B cell (primary cell): ENCODE data around the gene HSF4. TPM values are rescaled to one million over a fixed set of nuclear protein-coding genes. Genes with fewer than 3 reads are reported as not detected.

Experiments used
- ATAC-seq: fragments of 200-7000 bp; cut with Tn5 transposase; one replicate; pipeline ENCODE4 v1.10.0; 2021; ENCODE audit warnings: low read depth, mild to moderate bottlenecking, moderate number of reproducible peaks, moderate library complexity
- CTCF ChIA-PET: fragments of 350-600 bp; sonication (Branson Sonifier 250); formaldehyde crosslinking; loops from one replicate; lab custom pipeline; 2021; ENCODE audit warnings: antibody characterized with exemption, inconsistent platforms; lab: Charles Lee
- POLR2A ChIA-PET: fragments of 350-600 bp; sonication (Branson Sonifier 250); formaldehyde crosslinking; loops from one replicate; lab custom pipeline; 2021; ENCODE audit warnings: antibody characterized with exemption; lab: Charles Lee
- DNase-seq: peaks from one replicate; pipeline ENCODE4 v3.0.0; 2013
- H2AFZ ChIP-seq: 2 replicates; pipeline ENCODE4 v1.6.1; 2012; ENCODE audit warnings: mild to moderate bottlenecking, low read depth, low read length; ENCODE audit not compliant: insufficient read depth, poor library complexity, severe bottlenecking
- H3K27ac ChIP-seq, 2 donors: 1 replicate in 1 of 2; 2 replicates in 1 of 2; pipeline ENCODE4 v1.5.1; 2012 to 2013; ENCODE audit warnings: low read length in 2 of 2, mild to moderate bottlenecking in 2 of 2, moderate library complexity in 1 of 2
- H3K27me3 ChIP-seq, 4 experiments: fragments of 200-600 bp in 1 of 4; sonication (generic) in 1 of 4; replicated peaks in 1 of 4; 1 replicate in 2 of 4; 2 replicates in 2 of 4; pipeline versions ENCODE4 v1.6.1 to v1.7.0; 2013 to 2016; ENCODE audit warnings: low read length in 3 of 4, mild to moderate bottlenecking in 2 of 4, mixed read lengths in 1 of 4, moderate library complexity in 1 of 4; ENCODE audit not compliant: insufficient read depth in 4 of 4, control insufficient read depth in 3 of 4; ENCODE audit errors: control extremely low read depth in 1 of 4
- H3K36me3 ChIP-seq, 2 experiments: replicated peaks in 1 of 2; 1 replicate in 1 of 2; 2 replicates in 1 of 2; pipeline versions ENCODE4 v1.6.1 to v1.7.1; 2013; ENCODE audit warnings: low read length in 1 of 2; ENCODE audit not compliant: insufficient read depth in 2 of 2, control insufficient read depth in 1 of 2; ENCODE audit errors: control extremely low read depth in 1 of 2, extremely low read depth in 1 of 2
- H3K4me1 ChIP-seq, 2 donors: fragments of 200-600 bp in 1 of 2; sonication (generic) in 1 of 2; 1 replicate in 1 of 2; 2 replicates in 1 of 2; pipeline versions ENCODE4 v1.5.1 to v1.6.1; 2013 to 2017; ENCODE audit warnings: low read length in 2 of 2; ENCODE audit not compliant: control insufficient read depth in 2 of 2, insufficient read depth in 2 of 2
- H3K4me2 ChIP-seq: replicated peaks from 2 replicates; pipeline ENCODE3; 2012; ENCODE audit warnings: mild to moderate bottlenecking, low read depth, low read length; ENCODE audit not compliant: poor library complexity, severe bottlenecking
- H3K4me3 ChIP-seq, 5 experiments: fragments of 200-600 bp in 1 of 5; sonication (generic) in 1 of 5; 1 replicate in 3 of 5; 2 replicates in 2 of 5; pipeline versions ENCODE4 v1.5.1 to v1.7.0; 2011 to 2016; ENCODE audit warnings: low read length in 4 of 5, mild to moderate bottlenecking in 4 of 5, low read depth in 2 of 5, control low read depth in 1 of 5, moderate library complexity in 1 of 5; ENCODE audit not compliant: insufficient read depth in 1 of 5; ENCODE audit errors: control extremely low read depth in 1 of 5, extremely low read depth in 1 of 5
- H3K79me2 ChIP-seq: fragments of 200-600 bp; sonication (generic); one replicate; pipeline ENCODE4 v1.6.0; 2016; ENCODE audit warnings: low read length; ENCODE audit not compliant: control insufficient read depth, insufficient read depth
- H3K9ac ChIP-seq: fragments of 200-600 bp; sonication (generic); 2 replicates; pipeline ENCODE4 v1.6.1; 2017; ENCODE audit warnings: mild to moderate bottlenecking, low read length, moderate library complexity
- H3K9me3 ChIP-seq, 3 donors: one replicate each; pipeline versions ENCODE4 v1.6.1 to v1.7.1; 2013; ENCODE audit warnings: low read length in 2 of 3; ENCODE audit not compliant: control insufficient read depth in 2 of 3, insufficient read depth in 1 of 3; ENCODE audit errors: control extremely low read depth in 1 of 3
- H4K20me1 ChIP-seq: 2 replicates; pipeline ENCODE4 v1.6.0; 2012; ENCODE audit warnings: mild to moderate bottlenecking, low read length; ENCODE audit not compliant: insufficient read depth, control insufficient read depth, poor library complexity, severe bottlenecking
- H3K27ac Mint-ChIP-seq: one replicate; pipeline ENCODE4 v1.8.0; 2021; ENCODE audit warnings: mixed read lengths
- H3K27me3 Mint-ChIP-seq: one replicate; pipeline ENCODE4 v1.8.0; 2021; ENCODE audit warnings: mixed read lengths
- H3K4me1 Mint-ChIP-seq: one replicate; pipeline ENCODE4 v1.8.0; 2021; ENCODE audit warnings: mixed read lengths
- H3K4me3 Mint-ChIP-seq: one replicate; pipeline ENCODE4 v1.8.0; 2021; ENCODE audit warnings: mixed read lengths
- H3K9me3 Mint-ChIP-seq: one replicate; pipeline ENCODE4 v1.8.0; 2022; ENCODE audit warnings: mixed read lengths; ENCODE audit not compliant: insufficient read depth
- CTCF ChIP-seq: fragments of 200-600 bp; IDR thresholded peaks from one replicate; pipeline ENCODE4 v1.8.0; 2022; ENCODE audit warnings: antibody characterized with exemption, mild to moderate bottlenecking
- EZH2 ChIP-seq: IDR thresholded peaks from 2 replicates; pipeline ENCODE4 v1.6.1; 2012; ENCODE audit warnings: borderline replicate concordance, low read depth, mild to moderate bottlenecking, moderate library complexity, low read length; ENCODE audit not compliant: insufficient read depth, poor library complexity, severe bottlenecking
- WGBS: methylation state at CpG from one replicate; pipeline ENCODE4 v1.1.5; 2013; ENCODE audit warnings: missing lambda C conversion rate; ENCODE audit not compliant: insufficient coverage; 5-methylcytosine and 5-hydroxymethylcytosine counted together
- intact Hi-C: fragments of 100-400 bp; cut with micrococcal nuclease; formaldehyde crosslinking; loops from one replicate; pipeline ENCODE4 v1.10.0; 2022
- polyA plus RNA-seq: library from polyadenylated mRNA; depleted of rRNA; stranded (reverse); fragments of >200 nt; gene quantifications from 2 replicates; pipeline ENCODE4 v1.2.3, GENCODE V29; 2012
- total RNA-seq, 2 donors: library from RNA; stranded (reverse); fragments of 120-200 nt in 1 of 2; gene quantifications; 1 replicate in 1 of 2; 2 replicates in 1 of 2; pipeline versions ENCODE4 v1.2.3 to v1.2.4, GENCODE V29; 2013 to 2022

HSF4 gene
- total and polyA plus RNA-seq, 2 donors (not counting 1 experiment from before 2014, with no cell fraction given): 11.9 to 12.2 TPM

DNA sequence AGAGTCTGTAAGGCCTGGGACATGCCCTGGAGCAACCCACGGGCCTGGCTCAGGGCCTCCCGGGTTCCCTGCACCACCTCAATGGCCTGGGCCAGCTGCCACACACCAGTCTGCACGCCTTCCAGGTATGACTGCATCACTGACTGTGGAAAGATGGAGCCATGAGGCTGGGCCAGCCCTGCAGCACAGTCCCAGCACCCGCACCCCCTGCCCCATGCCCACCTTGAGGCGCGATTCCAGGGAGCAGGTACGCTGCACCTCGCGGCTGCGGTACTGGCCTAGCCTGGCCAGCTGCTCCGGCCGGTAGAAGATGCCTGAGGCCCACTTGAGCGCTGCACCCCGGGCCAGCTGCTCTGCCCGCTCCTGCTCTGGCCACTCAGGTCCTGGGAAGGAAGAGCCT, 24.3 kb downstream of the HSF4 start:
- ATAC-seq (no peak), DNase-seq (no peak)
- H2AFZ ChIP-seq: no peak overlapping the region
- 92% methylated on average over 15 of the region's 15 CpGs for WGBS
- CTCF ChIA-PET: no interaction called here
- H3K4me3 ChIP-seq: no peak overlapping the region
- H3K4me1 Mint-ChIP-seq: peaks cover 33% of the 10 kb centered on the region
- no peak overlapping the region for H3K27ac ChIP-seq
- TF ChIP-seq CTCF (no peak), EZH2 (no peak)
- peaks cover 26% of the 10 kb centered on the region for H3K79me2 ChIP-seq
- H4K20me1 ChIP-seq: peaks cover 18% of the 10 kb centered on the region
- peaks cover 11% of the 10 kb centered on the region for H3K27me3 Mint-ChIP-seq
- H3K9me3 ChIP-seq: peaks cover 0 to 8% (median 0%) of the 10 kb centered on the region in 3 donors
- H3K4me1 ChIP-seq: peaks cover 36 to 38% of the 10 kb centered on the region in 2 donors
- peaks cover 0 to 28% (median 6%) of the 10 kb centered on the region in 4 experiments for H3K27me3 ChIP-seq
- intact Hi-C loops: no loop called here
- H3K4me2 ChIP-seq: no peak overlapping the region
- no peak overlapping the region for H3K4me3 Mint-ChIP-seq
- H3K27ac Mint-ChIP-seq: no peak overlapping the region
- peaks cover 0 to 1% of the 10 kb centered on the region in 2 experiments for H3K36me3 ChIP-seq
- POLR2A ChIA-PET: no interaction called here
- no peaks in the 10 kb centered on the region for H3K9me3 Mint-ChIP-seq
- no peak overlapping the region for H3K9ac ChIP-seq

DNA sequence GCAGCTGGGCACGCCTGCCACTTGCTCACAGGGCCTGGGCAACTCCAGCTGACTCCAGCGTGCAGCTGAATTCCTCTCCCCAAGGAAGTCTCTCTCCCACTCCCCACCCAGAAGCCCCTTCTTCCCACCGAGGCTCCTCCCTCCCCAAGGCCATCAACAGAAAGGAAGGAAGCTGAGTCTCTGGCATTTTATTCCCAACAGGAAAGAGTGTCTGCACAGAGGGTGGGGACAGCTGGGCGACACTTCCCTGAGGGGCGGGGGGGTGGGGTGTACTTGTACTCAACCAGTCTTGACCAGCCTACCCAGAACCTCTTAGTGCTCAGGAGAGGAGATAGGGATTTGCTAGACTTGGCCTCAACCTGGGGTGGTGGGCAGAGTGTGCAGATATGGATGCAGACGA, 25.5 kb downstream of the HSF4 start, which contains the start of gene EXOC3L1:
Gene EXOC3L1 (minus strand): TSS at position 96 of the 400 bp plus-strand sequence. CDS start 460 bp downstream, outside the sequence.
- Mint-ChIP-seq H3K27ac (no peak within 1 kb of the TSS), H3K27me3 (peaks cover 11% of the 10 kb centered on the region), H3K4me1 (peaks cover 32% of the 10 kb centered on the region), H3K9me3 (no peaks in the 10 kb centered on the region), H3K4me3 (no peak within 1 kb of the TSS)
- ChIA-PET CTCF (interaction anchor here (0.6 to 0.9 kb wide), 2 partner anchors 37 to 213 kb away, joined by 3 read pairs; no protein-coding TSS in a partner anchor), POLR2A (no interaction called here)
- Histone ChIP-seq H3K4me2 (no peak within 1 kb of the TSS), H3K36me3 (peaks cover 0 to 14% of the 10 kb centered on the region in 2 experiments), H4K20me1 (peaks cover 26% of the 10 kb centered on the region), H3K79me2 (peaks cover 37% of the 10 kb centered on the region), H3K27ac (no peak within 1 kb of the TSS), H3K27me3 (peaks cover 0 to 28% (median 4%) of the 10 kb centered on the region in 4 experiments), H3K4me1 (peaks cover 30 to 36% of the 10 kb centered on the region in 2 donors), H3K4me3 (no peak within 1 kb of the TSS), H3K9ac (no peak within 1 kb of the TSS), H2AFZ (no peak within 1 kb of the TSS), H3K9me3 (peaks cover 0 to 8% (median 0%) of the 10 kb centered on the region in 3 donors)
- ATAC-seq: no peak
- TF ChIP-seq EZH2 (no peak), CTCF (no peak)
- DNase-seq: no peak
- WGBS: 71% methylated on average over 5 of the region's 6 CpGs
- intact Hi-C loops: no loop called here
